ENCODE measurements around the gene ERH.

DNA sequence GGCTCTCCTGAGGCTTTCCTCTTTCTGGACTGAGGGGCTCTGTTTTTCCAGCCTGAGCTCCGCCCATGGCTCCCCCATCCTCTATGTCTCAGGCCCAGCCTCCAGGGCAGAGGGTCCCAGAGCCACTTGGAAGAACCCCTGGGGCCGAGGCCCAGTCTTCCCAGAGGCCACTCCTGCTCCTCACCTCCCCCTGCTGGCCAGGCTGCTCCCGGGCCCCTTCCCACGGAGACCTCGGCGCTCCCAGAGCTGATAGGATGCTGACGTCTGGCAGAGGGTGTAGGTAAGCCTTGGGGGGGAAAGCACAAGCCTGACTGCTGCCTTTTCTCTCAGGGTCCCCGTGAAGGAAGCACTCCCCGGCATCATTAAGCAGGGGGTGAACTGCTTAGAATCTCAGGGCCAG is 51.4 kb downstream of the ERH start:
- TF ChIP-seq, protein P1, sequence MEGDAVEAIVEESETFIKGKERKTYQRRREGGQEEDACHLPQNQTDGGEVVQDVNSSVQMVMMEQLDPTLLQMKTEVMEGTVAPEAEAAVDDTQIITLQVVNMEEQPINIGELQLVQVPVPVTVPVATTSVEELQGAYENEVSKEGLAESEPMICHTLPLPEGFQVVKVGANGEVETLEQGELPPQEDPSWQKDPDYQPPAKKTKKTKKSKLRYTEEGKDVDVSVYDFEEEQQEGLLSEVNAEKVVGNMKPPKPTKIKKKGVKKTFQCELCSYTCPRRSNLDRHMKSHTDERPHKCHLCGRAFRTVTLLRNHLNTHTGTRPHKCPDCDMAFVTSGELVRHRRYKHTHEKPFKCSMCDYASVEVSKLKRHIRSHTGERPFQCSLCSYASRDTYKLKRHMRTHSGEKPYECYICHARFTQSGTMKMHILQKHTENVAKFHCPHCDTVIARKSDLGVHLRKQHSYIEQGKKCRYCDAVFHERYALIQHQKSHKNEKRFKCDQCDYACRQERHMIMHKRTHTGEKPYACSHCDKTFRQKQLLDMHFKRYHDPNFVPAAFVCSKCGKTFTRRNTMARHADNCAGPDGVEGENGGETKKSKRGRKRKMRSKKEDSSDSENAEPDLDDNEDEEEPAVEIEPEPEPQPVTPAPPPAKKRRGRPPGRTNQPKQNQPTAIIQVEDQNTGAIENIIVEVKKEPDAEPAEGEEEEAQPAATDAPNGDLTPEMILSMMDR (IDR thresholded peaks at IDR 0.05 in 4 of 5, conservative IDR thresholded peaks at IDR 0.05 in 1 of 5), result peak in 4 of 5 experiments; percentile 30 to 60 (median 38)
- TF ChIP-seq POLR2A (IDR thresholded peaks at IDR 0.05), result no peak

All from gastrocnemius medialis (tissue), 4 donors.